CD4-positive, alpha-beta T cell treated with Interleukin-10 for 1 hour (primary cell): ENCODE data around the gene SERHL2.
A peak's percentile ranks its signal among the peaks of the same experiment; 100 is the strongest.
"Not testable (repeated sequence)": the region's sequence is repeated elsewhere in the genome, so short reads cannot be mapped to it uniquely, and the experiment has no call there.

Experiments
- DNase-seq: peaks from one replicate; pipeline ENCODE4 v3.0.0-alpha.2; 2020

The SERHL2 gene, protein sequence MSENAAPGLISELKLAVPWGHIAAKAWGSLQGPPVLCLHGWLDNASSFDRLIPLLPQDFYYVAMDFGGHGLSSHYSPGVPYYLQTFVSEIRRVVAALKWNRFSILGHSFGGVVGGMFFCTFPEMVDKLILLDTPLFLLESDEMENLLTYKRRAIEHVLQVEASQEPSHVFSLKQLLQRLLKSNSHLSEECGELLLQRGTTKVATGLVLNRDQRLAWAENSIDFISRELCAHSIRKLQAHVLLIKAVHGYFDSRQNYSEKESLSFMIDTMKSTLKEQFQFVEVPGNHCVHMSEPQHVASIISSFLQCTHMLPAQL

DNA sequence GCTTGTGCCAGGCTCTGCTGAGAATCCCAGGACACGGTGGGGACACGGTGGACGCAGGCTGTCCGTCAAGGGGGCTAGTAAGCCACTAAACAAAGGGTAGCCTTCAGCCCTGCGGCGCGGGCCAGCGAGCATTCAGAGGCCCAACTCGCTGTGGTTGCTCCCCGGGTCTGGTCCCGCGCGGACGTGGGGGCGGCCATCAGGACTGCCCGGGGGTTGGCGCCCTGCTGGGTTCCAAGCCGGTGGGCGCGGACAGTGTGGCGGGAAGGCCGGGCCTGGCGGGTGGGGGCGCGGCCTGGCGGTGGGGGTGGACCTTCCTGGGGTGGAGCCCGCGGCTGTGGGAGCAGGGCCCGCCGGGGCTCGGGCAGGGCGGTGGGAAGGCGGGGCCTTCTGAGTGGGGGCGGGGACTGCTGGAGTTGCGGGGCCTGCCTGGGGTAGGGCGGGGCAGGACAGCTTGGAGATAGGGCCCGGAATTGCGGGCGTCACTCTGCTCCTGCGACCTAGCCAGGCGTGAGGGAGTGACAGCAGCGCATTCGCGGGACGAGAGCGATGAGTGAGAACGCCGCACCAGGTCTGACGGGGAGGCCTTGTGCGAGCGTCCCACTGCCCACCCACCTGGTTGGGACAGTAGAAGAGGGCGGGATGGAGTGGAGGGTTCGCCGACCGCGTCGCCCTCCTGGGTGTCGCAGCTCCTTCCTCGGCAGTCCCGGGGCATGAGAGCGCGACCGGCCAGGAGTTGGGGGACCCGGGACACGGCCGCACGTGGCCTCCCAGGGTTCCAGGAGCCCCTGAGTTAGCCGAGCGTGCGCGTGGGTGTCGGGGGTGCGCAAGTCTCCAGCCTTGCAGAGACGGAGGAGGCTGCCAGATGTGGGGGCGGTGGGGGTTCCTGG, at the start of gene SERHL2:
Gene SERHL2 (plus strand): TSS at position 482 of the 887 bp plus-strand sequence. CDS start 65 bp downstream, at position 547.
- DNase-seq = peak; percentile 89

DNA sequence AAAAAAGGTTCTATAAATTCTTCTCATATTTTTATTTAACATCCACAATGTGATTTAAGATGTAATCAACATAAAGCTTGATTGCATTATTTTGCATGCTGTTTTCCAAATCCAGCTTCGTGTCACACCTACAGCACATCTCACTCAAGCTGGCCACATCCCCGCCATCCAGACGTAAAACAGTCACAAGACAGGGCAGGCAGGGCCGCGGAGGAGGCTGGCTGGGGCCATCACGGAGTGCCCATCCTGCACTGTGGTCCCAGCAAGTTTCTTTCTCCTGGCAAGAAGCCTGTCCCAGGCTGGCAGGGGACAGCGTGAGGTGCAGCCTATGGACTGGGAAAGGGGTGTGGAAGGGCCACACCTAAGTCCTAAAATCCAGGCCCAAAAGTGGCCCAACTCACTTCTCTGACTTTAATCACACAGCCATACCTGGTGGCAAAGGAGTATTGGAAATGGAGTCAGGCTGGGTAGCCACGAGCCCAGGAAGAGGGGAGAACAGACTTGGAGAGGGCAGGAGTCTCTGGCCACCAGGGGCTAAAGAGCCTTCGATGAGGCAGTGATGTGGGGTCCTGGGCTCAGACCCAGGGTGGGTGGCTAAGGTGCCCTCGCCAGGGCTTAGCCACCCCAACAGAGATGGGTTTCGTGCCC, 45.3 kb upstream of the SERHL2 start:
- DNase-seq = not testable (repeated sequence)

DNA sequence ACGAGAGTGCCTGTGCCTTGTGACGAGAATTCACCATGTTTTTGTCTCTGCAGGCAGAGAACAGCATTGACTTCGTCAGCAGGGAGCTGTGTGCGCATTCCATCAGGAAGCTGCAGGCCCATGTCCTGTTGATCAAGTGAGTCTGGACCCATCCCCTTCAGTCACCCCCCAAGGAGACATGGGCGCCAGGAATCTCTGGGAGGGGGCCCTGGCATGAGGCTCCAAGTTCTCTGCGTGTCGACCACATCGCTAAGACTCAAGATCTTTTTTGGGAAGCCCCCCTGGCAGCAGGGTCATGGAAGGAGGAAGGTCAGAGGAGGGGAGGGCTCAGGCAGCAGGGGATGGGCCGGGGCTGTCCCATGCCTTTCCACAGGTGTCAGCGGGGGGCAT, 44.8 kb upstream of the SERHL2 start:
- not testable (repeated sequence) for DNase-seq

DNA sequence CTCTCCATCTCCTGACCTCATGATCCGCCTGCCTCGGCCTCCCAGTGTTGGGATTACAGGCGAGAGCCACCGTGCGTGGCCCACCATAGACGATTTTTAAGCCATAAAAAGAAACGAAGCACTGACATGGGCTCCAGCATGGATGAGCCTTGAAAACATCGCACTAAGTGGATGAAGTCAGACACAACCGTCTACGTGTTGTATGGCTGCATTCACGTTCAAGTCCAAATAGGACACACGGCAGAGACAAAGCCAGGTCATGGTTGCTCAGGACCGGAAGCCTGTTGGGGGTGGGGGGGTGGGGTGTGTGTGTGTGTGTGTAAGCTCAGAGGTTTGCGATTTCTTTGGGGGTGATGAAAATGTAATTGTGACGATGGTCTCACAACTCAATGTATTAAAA, 44.2 kb upstream of the SERHL2 start:
- DNase-seq = no peak

DNA sequence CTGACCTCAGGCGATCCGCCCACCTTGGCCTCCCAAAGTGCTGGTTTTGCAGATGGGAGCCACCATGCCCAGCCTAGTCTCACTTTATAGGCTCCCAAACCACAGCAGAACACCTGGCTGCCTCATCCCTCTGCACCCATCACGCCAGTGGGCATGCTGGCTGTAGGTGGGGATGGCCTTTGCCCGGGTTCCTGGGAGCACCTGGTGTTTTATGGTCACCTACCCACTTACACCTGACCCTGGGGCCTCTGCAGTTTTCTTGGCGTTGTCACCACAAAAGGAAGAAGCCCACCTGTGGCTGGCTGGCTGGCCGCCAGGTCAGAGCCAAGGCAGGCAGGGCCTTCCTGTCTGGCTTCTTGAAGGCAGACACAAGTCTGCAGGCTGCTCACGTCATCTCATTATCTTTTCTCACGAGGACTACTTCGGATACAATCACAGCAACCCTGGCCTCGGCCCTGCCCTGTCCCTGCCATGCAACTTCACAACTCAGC, 42.3 kb upstream of the SERHL2 start:
- no peak for DNase-seq

DNA sequence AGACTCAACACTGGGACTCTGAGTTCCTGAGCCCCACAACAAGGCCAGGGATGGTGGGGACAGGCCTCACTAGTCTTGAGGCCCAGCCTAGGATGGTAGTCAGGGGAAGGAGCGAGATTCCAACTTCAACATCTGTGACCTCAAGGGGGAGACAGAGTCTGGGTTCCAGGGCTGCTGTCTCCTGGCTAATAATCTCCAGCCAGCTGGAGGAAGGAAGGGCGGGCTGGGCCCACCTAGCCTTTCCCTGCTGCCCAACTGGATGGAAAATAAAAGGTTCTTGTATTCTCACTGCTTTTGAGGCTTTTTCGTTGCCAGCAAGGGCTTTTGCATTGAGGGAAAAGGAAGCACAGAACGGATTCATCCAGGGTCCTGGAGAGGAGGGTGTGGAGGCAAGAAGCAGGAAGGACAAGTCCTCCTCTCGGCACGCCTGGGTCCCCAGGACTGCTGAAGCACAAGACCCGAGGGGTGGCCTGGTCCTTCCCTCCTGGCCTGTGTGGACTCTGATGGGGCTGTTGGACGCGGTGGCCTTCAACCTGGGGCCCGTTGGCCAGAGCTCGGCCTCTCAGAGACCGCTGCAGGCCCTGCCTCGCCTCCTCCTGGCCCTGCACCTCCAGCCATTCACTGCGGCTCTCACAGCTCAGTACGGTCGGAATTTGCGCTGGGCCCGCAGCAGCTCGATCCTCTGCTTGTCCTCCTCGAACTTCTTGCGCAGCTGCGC, 41.3 kb upstream of the SERHL2 start:
- not testable (repeated sequence) for DNase-seq

DNA sequence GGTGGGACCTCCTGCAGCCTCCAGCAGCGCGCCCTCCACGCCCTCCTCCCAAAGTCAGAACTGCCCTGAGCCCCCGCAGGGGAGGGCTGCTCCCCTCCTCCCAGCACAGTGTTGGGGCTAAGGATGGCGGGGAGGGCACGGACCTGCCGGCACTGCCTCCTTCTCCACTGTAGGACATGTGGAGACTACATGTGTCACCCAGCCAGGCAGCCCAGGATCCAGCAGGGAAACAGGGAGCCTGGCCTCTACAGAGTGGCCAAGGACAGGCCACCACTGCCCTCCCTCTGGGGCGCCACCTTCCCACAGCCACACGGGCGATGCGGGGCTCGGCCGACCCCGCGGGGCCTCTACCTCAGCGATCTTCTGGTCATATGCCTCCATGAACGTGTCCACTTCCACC, 39.4 kb upstream of the SERHL2 start:
- not testable (repeated sequence) for DNase-seq

DNA sequence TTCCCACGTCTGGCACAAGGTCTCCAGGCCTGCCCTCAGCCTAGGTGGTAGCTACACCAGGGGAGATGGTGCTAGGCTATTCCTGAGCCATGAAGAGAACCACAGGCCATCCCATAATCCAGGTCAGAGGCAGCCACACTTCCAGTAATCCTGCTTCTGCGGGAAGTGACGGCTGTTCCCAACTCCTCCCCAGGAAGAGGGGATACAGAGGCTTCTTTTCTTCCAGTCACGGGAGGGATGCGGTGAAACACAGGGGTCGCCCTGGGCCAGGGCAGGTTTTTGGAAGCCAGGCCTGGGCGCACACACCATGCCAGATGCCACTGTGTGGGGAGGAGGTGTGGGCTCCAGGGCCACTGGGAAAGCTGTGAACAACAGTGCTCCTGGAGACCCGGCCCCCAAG, 38.5 kb upstream of the SERHL2 start:
- not testable (repeated sequence) for DNase-seq

DNA sequence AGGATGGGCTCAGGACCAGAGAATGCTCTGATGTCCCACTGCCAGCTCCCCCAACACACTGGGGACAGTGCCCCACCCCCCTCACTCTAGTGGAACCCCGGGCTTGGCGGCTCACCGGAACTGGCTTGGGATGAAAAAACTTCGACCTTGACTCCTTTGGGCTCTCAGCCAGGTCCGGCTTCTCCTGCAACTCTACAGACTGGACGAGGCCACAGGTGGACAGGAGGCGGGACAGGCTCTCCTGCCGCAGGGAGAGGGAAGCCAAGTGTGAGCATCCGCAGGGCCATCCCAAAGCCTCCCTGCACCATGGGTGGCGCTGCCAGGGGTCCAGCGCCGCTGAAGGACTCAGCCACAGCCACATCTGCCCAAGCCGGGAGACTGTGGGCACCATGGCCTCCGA, 37.9 kb upstream of the SERHL2 start:
- DNase-seq = no peak

DNA sequence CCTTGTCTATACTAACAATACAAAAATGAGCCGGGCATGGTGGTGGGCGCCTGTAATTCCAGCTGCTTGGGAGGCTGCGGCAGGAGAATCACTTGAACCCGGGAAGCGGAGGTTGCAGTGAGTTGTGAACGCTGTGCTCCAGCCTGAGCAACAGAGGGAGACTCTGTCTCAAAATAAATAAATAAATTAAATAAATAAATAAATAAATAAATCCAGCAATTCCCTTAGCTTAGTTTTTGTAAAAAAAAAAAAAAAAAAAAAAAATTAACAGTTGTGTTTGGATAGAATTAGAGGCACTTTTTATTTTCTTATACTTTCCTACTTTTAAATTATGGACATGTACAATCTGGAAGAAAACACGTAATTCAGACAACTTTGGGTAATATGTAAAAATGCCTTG, 36.7 kb upstream of the SERHL2 start:
- DNase-seq = not testable (repeated sequence)

DNA sequence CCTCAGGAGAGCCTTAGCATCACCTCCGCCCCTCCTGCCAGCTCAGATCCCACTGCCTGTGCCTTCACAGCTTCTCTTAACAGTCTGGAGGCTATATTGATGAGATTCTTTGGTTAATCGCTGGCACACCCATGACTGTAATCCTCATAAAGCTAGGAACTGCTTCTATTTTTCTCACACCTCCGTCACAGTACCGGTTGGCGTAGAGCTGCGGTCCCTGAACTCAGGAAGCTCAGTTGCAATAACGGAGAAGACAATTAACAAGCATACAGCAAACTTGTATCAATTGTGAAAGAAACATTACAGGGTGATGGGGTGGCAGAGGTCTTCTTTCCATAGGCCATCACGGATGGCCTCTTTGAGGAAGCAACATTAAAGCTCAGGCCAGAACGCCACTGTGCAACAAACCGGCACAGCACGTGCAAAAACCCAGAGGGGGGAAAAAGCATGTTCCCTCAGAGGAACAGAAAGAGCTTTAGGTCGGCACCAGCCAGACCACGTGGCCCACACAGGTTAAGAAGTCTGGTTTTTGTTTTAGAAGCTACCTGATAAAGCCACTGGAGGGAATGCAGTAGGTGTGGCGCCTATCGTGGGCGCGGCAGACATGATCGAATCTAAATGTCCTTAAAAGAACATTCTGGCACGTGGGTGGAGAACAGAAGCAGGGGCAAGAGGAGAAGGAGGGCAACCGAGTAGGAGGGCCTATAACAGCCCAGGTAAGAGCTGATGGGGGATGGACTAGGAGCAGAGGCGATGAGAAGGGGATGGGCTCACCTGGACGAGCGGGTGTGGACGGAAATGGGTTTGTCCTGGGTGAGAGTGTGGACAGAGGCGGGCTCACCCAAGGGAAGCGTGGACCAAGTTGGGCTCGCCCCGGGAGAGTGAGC, 34.9 kb upstream of the SERHL2 start:
- DNase-seq = peak; percentile 14

DNA sequence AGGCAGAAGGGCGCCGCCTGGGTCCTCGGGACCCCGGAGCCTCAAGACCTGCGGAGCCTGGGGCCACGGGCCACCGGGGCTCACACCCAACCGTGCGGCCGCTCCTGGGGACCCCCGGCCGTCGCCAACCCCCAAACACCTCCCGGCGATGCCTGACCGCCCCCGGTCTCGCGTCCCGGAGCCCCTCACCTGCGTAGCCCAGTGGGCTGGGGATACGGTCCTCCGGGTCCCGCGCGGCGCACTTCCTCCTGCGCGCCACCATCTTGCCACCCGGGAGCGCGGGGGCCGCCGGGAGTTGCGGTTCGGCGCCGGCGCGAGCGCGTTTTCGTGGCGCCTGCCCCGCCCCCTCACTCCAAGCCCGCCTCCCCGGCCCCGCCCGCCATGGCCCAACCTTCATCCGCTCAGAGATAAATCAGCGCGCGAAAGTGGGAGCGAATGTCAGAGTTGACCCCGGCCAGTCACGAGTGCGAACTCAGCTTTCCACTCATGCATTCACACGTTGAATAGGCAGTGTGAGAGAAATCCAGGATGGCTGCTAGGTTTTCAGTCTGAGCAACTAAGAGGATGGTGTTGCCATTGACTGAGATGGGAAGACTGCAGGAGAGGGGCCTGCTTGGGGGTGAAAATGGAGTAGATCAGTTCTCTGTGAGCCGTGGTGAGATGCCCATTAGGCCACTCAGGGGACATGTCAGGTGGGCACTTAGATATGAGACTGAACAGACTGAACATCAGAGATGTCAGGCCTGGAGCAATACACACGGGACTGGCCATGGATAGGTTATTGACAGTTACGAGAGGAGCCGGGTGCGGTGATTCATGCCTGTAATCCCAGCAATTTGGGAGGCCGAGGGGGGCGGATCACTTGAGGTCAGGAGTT, 34.0 kb upstream of the SERHL2 start, which contains the start of gene RRP7A:
Gene RRP7A (minus strand): TSS at position 272 of the 877 bp plus-strand sequence. CDS start 10 bp downstream, at position 262.
- DNase-seq = peak; percentile 82

DNA sequence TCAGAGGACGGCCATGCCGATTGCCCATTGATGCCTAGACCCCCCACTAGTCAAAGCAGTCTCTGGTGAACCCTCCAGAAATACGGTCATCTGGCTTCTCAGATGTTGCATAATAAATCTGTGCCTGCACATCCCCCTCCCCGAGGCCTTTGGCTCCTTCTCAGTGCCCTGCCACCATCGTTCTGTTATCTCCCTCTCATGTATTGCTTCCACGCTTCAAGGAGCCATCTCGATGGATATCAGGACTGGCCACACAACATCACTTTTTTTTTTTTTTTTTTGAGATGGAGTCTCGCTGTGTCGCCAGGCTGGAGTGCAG, 32.6 kb upstream of the SERHL2 start:
- DNase-seq = no peak

DNA sequence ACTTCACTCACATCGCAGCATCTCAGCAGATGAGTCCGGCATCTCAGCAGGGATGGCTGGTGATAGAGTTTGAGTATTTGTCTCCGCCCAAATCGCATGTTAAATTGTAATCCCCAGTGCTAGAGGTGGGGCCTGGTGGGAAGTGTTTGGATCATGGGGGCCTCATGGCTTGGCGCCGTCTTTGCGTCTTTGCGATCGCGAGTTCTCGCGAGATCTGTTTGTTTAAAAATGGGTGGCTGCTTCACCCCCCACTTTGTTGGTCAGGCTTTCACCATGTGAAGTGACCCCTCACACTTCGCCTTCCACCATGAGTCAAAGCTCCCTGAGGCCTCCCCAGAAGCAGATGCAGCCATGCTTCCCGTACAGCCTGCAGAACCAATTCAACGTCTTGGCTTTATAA, 31.2 kb upstream of the SERHL2 start:
- DNase-seq = no peak

DNA sequence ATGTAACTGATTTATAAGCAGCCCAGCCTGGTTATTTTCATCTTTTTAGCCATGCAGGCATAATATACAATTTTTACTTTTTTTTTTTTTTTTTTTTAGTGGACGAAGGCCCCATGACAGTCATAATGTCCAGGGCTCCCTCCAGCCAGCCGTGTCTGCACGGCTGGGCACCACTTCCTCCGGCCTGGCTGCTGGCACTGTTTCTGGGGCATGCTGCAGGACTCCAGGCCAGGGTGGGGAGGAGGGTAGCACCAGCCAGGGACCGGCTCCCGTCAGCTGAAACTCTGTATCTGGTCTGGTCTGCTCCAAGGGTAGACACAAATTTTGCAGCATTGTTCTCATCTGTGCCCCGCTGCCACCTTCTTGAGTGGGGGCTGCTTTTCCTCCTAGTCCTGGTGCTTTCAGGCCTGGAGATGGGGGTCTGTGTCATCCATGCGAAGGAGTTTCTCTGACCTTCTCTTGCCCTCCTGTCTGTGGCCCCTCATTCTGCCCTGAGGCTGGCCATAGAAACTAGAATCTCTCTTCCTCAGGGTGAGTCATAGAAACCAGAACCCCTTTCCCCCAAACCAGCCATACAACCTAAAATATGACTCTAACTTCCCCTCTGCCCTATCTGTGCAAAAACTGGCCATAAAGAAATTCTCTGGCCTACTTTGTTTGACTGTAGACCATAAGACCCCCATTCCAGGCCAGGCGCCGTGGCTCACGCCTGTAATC, 25.0 kb upstream of the SERHL2 start:
- no peak for DNase-seq

DNA sequence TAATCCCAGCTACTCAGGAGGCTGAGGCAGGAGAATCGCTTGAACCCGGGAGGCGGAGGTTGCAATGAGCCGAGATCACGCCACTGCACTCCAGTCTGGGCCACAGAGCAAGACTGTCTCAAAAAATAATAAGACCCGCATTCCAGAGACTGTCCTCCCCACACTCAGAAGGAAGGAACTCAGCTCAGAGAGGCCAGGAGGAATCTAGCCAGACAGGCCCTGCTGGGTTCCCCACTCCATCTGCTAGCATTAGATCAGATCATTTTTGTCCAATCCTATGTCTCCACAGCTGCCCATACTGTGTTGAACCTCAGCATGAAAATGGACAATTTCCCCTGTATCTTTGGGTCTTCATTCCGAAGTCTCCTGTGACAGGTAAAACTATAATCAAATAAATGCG, 24.3 kb upstream of the SERHL2 start:
- not testable (repeated sequence) for DNase-seq

DNA sequence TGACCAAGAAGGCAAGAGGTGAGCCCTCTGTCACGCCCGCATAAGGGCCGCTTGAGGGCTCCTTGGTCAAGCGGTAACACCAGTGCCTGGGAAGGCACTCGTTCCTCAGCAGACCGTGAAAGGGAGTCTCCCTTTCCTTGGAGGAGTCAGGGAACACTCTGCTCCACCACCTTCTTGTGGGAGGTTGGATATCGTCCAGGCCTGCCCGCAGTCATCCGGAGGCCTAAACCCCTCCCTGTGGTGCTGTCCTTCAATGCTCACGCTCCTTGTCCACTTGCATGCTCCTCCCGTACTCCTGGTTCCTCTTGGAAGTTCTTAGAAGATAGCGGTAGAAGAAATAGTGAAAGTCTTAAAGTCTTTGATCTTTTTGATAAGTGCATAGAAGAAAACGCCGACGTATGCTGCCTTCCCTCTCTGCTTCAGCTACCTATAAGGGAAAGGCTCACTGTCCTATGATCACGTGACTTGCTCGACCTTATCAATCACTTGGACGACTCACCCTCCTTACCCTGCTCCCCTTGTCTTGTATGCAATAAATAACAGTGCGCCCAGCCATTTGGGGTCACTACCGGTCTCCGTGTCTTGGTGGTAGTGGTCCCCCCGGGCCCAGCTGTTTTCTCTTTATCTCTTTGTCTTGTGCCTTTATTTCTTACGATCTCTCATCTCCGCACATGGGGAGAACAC, 22.2 kb upstream of the SERHL2 start:
- not testable (repeated sequence) for DNase-seq

DNA sequence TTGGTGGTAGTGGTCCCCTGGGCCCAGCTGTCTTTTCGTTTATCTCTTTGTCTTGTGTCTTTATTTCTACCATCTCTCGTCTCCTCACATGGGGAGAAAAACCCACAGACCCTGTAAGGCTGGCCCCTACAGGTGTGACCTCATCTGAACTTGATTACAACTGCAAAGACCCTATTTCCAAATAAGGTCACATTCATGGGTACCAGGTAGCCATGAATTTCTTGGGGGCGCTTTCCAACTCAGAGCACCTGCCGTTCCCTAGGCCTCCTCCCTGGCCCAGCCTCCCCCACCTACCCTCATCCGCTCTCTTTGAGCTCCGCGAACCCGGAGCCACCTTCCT, 20.1 kb upstream of the SERHL2 start:
- no peak for DNase-seq

DNA sequence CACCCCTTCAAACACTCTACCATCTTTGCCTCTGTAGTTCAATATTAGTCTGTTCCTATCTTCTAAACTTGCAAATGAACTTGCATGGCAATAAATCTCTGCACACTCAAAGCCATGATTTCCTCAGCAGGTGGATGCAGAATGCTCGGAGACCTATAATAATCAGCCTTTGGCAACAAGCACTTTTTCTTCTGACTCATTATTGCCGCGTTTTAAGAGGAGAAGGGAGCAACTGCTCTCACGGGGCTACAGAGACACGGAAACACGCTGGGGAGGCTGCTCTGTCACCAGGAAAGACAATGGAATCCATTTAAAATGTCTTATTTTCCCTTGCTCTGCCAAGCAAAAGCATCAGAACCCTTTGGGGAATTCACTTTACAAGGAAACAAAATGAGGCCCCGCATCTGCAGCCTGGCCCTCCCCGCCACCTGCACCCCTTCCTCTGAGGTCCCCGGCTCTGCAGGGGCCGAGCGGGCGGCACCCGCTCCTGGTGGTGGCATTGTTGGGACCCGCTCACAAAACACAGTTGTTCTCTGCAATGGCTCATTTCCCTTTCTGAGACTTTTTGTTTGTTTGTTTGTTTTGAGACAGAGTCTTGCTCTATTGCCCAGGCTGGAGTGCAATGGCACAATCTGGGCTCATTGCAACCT, 18.5 kb upstream of the SERHL2 start:
- DNase-seq = not testable (repeated sequence)
